GM18909 (cell line): ENCODE results near the gene ZNF445.
"Not testable (repeated sequence)": the region's sequence is repeated elsewhere in the genome, so short reads cannot be mapped to it uniquely, and the experiment has no call there.

Source experiments
- ATAC-seq: cut with Tn5 transposase; IDR thresholded peaks from one replicate; pipeline ENCODE4 v1.9.1; 2021; ENCODE audit warnings: mild to moderate bottlenecking; ENCODE audit not compliant: unreplicated experiment, poor library complexity

ZNF445 gene

GRCh38 chr3:44439499-44440295 lies 37.8 kb downstream of the ZNF445 start:
- peak; percentile 94 for ATAC-seq

DNA sequence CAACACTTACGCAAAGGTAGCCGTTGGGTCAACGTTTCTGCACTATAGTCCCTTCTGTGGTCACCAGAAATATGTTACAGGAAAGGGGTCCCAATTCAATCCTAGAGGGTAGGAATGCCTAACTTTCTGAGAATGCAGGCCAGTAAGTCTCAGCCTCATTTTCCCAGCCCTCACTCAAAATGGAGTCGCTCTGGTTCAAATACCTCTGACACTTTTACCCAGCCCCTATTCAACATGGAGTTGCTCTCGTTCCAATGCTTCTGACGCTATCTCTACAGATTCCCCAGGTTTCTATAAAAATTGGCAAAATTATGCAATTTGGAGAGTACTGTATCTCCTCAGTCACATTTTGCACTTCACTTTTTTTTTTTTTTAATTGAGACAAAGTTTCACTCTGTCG lies 39.7 kb downstream of the ZNF445 start:
- ATAC-seq = no peak

DNA sequence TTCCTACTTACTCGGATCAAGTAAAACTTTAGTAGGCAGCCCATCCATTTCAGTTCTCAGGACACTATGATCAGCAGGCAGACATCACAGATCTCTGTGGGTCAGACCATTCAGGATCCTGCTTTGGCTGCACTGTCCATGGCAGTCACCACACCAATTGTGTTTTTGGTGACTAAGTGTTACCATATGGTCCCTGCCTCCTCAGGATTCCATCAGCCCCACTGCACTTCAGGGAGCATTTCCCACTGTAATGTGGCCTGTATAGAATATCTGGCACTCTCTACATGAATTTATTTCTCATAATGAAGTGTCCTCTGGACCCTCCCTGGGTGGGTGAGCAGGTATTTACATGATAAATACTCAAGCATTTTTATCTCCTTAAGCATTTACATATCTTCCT lies 41.3 kb downstream of the ZNF445 start:
- no peak for ATAC-seq

GRCh38 chr3:44434834-44435510 lies 42.5 kb downstream of the ZNF445 start:
- ATAC-seq = no peak

DNA sequence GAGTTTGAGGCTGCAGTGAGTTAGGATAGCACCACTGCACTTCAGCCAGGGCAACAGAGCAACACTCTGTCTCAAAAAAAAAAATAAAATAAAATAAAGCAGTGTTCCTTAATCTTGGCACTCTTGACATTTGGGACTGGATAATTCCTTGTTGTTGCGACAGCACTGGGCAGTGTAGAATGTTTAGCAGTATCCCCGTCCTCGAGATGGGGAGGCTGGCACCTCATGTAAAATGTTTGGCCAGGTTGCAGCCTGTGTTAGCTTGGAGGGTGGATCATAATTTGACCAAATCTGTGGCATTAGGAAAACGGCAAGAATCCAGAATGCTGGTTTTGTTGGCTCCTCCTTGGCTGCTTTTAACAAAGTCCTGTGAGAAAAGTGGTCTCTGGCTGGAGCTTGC lies 47.0 kb downstream of the ZNF445 start:
- ATAC-seq = no peak

- no peak for ATAC-seq
These were observed 48.0 kb downstream of the ZNF445 start for GRCh38 chr3:44429459-44429858.

DNA sequence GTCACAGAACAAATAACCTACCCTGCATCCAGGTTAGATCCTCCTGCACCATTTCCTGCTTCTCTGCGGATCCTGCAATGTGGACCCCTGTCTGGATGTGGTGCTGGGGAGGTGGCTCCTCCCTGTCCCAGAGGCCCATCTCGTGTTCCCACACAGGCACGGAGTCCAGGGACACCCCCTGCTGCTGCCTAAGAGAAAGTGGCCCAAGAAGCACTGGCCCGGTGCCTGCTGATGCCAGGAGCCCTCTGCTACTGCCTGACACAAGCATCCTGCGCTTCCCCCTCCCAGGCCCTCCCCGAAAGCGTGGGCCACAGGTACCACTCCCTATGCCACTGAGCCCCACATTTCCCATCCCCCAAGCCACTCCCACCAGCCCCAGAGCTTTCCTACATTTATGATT lies 48.6 kb downstream of the ZNF445 start:
- ATAC-seq = no peak

- ATAC-seq = no peak
These were observed 49.8 kb downstream of the ZNF445 start for GRCh38 chr3:44427683-44428082.

DNA sequence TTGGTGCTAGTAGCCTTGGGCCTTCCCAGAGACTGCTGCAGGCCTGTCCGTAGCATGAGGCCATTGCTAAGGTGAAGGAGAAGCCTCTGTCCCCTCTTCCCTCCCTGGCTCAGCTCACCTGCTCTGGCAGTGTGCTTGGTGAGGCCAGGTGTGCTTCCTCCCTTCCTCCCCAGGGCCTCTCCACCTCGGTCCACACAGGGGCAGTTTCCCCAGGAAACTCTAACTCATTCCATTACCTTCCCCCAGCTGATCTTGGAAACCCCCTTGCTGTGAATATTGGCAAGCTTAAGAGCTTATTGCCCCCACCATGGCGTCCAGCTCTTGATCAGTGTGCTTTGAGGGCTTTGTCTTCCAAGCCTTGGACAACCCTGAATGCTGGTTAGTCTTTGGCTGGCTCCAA lies 52.7 kb downstream of the ZNF445 start:
- no peak for ATAC-seq

- ATAC-seq = no peak
These were observed 56.2 kb downstream of the ZNF445 start for GRCh38 chr3:44421280-44421679.

DNA sequence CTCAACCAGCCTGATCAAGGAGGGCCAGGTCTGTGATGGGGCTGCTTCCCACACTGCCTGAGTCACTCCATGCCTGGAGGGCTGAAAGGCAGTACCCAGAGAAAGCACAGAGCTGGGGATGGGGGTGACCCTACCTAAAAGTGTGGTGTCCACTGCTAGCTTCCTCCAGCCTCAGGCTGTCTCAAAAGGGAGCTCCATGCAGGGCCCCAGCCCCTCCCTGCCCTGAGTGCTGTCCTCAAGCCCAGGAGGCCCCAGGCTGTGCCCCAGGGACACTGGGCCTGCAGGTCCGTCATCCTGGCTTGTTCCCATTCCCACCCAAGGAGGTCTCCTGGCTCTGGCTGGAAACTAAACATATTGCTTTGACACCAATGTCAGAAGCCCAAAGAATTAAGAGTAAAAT lies 56.8 kb downstream of the ZNF445 start:
- no peak for ATAC-seq

DNA sequence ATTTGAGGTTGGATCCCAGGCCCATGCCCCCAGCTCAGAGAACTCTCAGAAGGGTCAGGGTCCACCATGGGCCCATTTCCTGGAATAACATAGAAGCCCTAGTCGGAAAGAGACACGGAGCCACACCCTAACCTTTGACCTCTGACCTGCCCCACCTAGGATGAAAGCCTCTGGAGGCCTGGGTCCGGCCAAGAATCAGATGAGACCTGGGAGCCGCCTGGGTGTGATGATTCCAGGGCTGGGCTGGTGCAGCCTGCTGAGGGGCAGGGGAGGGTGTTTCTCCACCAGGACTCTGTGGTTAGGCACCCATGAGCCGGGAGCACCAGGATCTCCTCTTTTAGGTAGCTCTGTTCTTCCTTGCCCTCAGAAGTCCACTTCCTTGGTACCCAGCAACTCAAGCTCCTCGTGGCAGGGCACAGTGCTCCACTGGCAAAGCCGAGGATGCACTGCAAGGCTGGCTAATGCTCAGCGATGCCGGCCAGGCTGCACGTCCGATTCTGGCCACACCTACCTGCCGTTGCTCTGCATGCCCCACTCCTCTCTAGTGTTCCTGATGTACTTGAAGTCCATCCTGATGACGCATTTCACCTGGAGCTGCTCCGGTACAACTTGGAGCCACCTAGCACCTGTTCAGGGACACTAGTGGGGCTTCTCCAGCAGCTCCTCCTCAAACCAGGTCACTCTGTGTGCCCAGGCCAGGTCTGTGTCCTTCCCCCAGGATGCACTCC lies 57.4 kb downstream of the ZNF445 start:
- no peak for ATAC-seq

- ATAC-seq = no peak
These were observed 58.2 kb downstream of the ZNF445 start for GRCh38 chr3:44419116-44419922.

- no peak for ATAC-seq
These were observed 58.9 kb downstream of the ZNF445 start for GRCh38 chr3:44418549-44418948.

- ATAC-seq = not testable (repeated sequence)
These were observed 59.4 kb downstream of the ZNF445 start for GRCh38 chr3:44418118-44418517.

DNA sequence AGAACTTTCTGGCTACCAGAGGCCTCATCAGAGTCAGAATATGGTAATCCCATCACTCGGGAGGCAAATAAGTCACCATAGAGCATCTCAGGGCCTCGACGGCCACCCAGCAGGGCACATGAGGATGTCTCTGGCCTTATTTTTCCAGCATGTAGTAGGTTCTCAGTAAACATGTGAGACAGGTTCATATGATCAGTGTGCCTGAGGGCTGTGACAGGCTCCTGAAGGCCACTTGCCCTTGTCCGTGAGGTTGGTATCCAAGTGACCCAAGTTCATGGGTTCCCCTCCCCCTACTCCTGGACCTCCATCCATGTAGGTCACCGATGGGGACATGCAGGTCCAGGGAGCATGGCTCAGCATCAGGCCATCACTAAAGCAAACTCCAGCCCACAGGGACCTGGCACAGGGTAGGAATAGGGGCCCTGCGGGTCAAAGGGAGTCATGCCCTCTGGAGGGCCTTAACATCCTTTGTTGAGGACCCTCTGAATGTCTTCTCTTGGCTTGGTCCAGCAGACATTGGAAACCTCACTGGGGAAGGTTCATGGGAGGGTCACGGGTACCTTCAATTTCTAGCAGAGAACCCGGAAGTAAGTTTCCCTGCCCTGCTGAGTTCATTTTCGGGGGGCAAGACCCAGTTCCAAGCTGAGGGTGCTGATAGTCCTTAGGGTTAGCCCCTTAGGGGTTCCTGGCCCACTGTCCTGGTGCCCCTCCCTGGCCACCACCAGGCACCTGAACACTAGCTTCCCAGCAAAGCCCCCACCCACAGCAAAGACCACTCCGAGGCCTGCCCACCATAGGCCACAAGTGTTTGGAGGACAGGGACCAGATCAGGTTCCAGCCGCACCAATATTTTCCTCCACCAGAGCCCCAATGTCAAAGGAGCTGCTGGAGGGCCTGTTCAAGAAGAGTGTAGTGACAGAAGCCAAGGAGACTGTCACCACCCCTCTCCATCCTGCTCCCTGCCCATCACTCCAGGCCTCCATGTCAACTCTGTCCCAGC lies 61.1 kb downstream of the ZNF445 start:
- ATAC-seq = no peak

- no peak for ATAC-seq
These were observed 62.0 kb downstream of the ZNF445 start for GRCh38 chr3:44415421-44415820.

DNA sequence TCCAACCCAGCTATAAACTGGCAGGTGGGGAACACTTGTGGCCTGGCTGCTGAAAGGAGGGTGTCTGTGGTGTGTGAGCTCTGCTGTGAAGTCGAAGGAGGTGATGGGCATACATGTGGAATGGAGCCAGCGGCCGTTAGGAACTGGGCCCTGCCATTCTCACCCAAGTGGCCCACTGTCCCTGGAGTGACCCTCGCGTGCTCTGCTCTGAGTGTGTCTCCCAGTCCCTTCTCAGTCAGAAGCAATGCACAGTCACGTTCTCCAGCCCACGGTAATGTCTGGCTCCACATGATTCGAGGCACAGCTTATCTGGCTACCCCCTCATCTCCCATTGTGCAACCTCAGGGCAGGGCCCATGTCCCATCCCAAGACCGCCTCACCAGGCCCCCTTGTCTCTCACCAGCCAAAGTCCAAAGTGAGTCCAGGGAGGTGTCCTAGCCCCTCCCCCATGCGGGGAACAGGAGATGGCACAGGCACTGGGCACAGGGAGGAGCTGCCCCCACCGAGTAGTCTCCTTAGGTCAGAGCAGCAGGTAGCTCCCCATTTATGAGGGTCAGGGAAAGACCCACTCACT lies 62.9 kb downstream of the ZNF445 start:
- no peak for ATAC-seq

DNA sequence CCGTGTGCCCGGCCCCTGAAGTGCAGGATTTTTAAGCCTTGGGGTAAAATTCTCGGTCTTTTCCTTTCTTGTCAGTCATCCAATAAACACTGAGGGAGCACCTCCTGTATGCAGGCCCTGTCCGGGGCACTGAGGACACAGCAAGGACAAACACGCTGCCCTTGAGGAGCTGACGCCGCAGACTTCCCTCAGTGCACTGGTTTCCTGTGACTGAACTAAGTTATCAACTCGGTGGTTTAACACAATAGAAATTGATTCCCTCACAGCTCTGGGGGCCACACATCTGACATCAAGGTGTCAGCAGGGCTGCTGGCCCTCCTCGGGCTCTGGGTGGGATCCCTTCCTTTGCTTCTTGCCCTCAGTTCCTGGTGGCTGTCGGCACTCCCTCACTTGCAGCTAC lies 65.1 kb downstream of the ZNF445 start:
- no peak for ATAC-seq
